Endothelial cell of hepatic sinusoid (primary cell): ENCODE measurements around the gene MINDY4.

Source experiments
- in situ Hi-C: cut with HindIII; loops from 2 replicates; pipeline ENCODE4 v1.10.0; 2017; ENCODE audit warnings: low sequenced_read_pairs

MINDY4 gene

DNA sequence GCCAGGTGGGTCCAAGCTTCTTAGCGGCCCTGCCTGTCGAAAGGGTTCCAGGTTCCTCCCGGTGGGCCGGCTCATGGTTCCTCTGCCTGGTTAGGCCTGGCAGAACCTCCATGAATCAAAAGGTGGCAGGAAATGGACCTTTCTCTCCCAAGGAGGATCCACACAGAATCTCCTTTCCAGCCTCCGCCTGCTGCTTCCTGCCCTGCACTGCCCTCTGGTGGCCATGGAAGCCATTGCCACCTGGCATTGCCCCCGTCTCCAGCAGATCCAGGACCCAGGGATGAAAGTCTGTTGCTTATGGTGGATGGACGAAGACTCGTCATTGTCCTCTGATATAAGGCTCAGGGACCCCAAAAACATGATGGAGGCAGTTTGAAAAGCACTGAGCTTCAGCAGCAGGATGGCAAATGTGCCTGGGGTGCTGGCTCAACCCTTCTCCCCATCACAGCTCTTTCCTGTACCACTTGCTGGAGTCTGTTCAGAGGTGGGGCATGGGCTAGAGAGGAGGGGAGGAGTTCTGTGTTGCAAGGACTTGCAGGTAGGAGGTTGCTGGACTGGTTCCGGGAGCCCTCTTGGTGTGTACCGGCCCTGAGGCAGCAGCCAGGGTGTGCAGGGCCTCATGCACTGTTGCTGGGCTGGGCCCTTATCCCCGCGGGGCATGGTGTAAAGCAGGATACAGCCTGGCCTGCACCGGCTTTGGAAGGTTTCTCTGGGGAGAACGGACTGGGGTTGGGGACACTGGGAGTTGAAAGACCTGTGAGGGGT, 30.6 kb upstream of the MINDY4 start:
- in situ Hi-C loops = no loop called here

DNA sequence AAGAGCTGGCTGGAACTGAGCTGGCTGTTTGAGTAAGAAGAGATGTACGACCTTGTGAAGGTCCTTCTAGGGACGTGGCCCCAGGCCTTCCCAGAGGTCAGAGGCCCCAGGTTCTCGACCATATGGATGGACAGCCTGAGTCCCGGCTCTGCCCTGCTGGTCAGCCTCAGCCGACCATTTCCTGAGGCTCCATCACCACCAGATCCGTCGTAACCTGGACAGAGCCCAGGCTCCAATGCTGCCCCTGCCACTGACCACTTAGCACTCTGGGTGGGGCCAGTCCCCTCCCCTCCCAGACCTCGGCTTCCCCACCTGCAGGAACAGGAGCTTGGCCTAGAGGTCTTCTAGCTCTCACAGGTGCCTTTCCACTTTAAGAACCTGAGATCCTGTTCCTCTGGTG, 29.9 kb upstream of the MINDY4 start:
- in situ Hi-C loops = no loop called here

DNA sequence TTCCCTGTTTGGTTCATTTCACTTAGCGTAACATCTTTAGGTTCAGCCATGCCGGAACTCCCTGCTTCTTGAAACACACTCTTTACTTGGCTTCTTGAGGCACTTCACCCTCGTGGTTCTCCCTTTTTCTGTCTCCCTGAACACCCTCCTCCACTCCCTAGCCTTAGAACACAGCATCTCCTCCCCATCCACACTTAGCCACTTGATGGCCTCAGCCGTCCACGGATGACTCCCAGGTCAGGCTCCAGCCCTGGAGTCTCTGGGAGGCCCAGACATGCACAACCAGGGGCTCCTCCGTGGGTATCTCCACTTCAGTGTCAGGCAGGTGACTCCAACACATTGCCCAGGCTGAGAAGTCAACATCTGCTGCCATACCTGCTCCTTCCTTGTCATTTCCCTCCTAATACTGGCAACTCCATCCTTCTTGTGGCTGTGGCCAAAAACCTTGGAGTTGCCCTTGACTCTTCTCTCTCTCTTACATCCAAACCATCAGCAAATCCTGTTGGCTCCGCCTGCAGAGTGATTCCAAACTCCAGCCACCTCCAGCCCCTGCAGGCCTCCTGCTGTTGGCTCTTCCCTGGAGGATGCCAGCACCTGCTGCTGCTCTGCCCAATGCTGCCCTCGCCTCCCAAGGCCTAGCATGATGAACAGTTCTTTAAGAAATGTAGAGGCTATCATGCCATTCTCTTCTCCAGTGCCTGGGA, 27.7 kb upstream of the MINDY4 start:
- in situ Hi-C loops = no loop called here

GRCh38 chr7:30744075-30744417, 27.2 kb upstream of the MINDY4 start:
- in situ Hi-C loops = no loop called here

DNA sequence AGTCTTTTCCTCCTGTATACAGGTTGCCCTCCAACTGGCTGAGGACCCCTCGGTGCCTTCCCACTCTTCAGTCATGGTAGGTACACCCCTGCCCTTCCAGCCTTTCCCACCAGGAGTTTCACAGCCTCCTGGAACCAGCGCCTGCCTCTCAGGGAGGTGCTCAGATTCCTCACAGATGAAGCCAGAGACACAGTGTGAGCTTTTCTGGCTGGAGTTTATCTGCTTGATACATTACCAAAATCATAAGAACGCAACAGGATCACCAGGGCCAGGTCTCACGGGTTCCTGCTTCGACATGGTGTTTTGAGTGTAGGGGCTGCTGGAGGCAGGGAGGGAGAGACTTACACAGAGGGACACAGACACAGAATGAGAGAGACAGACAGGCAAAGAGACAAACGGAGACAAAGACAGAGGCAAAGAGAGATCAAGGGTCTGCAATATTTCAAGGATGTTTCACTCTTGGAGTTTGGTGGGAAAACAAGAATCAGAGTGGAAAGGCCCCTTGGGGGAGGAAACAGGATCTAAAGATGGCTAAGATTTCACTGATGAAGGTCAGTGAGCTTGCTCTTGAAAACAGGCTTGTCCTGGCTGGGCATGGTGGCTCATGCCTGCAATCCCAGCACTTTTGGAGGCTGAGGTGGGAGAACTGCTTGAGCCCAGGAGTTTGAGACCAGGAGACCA, 25.8 kb upstream of the MINDY4 start:
- in situ Hi-C loops = no loop called here

DNA sequence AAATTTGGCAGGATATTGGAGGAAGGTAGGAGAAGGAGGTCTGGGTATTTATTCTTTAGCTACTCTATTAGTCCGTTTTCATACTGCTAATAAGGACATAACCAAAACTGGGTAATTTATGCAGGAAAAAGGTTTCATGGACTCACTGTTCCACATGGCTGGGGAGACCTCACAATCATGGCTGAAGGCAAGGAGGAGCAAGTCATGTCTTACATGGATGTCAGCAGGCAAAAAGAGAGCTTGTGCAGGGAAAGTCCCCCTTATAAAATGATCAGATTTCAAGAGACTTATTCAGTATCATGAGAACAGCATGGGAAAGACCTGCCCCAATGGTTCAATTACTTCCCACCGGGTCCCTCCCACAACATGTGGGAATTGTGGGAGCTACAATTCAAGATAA, 21.2 kb upstream of the MINDY4 start:
- in situ Hi-C loops = no loop called here

- in situ Hi-C loops = no loop called here
Measured at GRCh38 chr7:30750683-30751650, 20.2 kb upstream of the MINDY4 start.

GRCh38 chr7:30751696-30752273, 19.4 kb upstream of the MINDY4 start, which contains the start of gene INMT:
Gene INMT, plus strand, starts transcription at chr7:30752135. Its CDS starts 16 bp downstream, at chr7:30752151.
- in situ Hi-C loops = no loop called here

DNA sequence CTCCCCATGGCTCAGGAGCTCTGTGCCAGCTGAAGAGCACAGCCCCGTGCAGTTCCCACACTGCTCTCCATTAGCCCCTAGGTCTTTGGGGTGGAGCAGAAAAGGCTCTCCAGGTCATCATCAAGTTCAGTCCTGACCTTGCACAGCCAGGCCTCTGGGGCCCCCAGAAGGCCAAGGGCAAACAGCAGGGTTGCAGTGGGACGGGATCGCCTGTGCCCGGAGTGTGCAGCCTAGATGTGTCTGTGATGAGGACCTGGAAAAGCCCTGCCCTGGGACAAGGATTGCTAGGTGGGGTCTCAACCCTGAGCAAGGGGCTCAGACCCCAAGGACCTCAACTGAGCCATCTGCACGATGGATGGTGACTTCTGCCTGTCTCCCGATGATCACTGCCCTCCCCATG, 18.7 kb upstream of the MINDY4 start:
- in situ Hi-C loops = no loop called here

- in situ Hi-C loops = no loop called here
Measured at GRCh38 chr7:30752979-30753378, 18.2 kb upstream of the MINDY4 start.

- in situ Hi-C loops = no loop called here
Measured at GRCh38 chr7:30754315-30754877, 16.8 kb upstream of the MINDY4 start.

GRCh38 chr7:30755384-30756154, 15.6 kb upstream of the MINDY4 start:
- in situ Hi-C loops = no loop called here

DNA sequence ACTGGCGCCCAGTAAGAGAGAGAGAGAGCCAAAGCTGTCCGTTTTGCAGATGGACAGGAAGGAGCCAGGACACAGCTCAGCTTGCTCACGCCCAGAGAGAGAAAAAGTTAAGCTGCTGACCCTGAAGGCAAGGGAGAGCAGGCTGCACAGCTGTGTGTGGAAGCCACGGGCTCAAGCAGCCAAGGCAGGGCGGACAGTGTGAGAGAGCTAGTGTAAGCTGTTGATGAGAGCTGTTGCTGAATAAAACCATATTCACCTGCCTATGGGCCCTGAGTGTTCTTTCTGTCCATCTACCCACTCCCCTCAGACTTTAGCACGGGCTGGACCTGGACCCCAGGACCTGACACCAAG, 13.9 kb upstream of the MINDY4 start:
- in situ Hi-C loops = no loop called here

- in situ Hi-C loops = no loop called here
Measured at GRCh38 chr7:30760514-30761213, 10.6 kb upstream of the MINDY4 start.

GRCh38 chr7:30761214-30762156, 9.7 kb upstream of the MINDY4 start:
- in situ Hi-C loops = no loop called here

GRCh38 chr7:30764030-30764975, 6.9 kb upstream of the MINDY4 start:
- in situ Hi-C loops = no loop called here

DNA sequence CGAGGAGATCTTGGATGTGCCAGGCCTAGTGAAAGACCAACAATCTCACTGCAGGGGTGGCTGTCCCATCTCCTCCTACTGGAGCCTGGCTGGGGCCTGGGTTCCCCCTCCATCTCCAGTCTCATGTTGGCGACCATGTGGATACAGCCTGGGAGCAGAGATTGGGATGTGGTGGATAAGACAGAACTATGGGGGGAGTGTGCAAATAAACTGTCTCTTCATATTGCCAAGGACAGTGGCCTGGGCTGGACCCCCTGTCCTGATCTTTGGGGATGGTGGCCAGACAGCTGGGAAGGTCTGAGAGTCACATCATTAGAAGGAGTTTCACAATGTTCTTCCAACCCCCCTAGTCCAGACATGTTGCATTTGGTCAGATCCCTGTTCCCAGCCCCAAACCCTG, 5.8 kb upstream of the MINDY4 start:
- in situ Hi-C loops = no loop called here
